GM12878 (cell line): ENCODE measurements around the gene BMAL1.

Experiments used
- CHD4 ChIP-seq: fragments of 200-600 bp; sonication (generic); IDR thresholded peaks from 2 replicates; pipeline ENCODE4 v1.6.1; 2016; ENCODE audit warnings: mild to moderate bottlenecking
- CTCF ChIP-seq, 3 experiments: IDR thresholded peaks in 2 of 3; conservative IDR thresholded peaks in 1 of 3; 2 replicates each; pipeline ENCODE4 v1.5.1; 2011; ENCODE audit warnings: low read depth in 3 of 3, low read length in 3 of 3, mild to moderate bottlenecking in 3 of 3, control low read depth in 2 of 3, moderate library complexity in 2 of 3, inconsistent platforms in 1 of 3, mixed read lengths in 1 of 3; ENCODE audit not compliant: control insufficient read depth in 2 of 3, insufficient read depth in 1 of 3; ENCODE audit errors: extremely low read depth in 1 of 3
- E2F8 ChIP-seq: fragments of 450-650 bp; IDR thresholded peaks from 2 replicates; pipeline ENCODE4 v1.6.1; 2018; ENCODE audit warnings: mild to moderate bottlenecking, low read depth, moderate library complexity; ENCODE audit not compliant: partially characterized antibody
- EGR1 ChIP-seq, 2 experiments: IDR thresholded peaks; 1 replicate in 1 of 2; 2 replicates in 1 of 2; pipeline ENCODE4 v1.6.1; 2011 to 2012; ENCODE audit warnings: low read depth in 2 of 2, low read length in 2 of 2, borderline replicate concordance in 1 of 2, mild to moderate bottlenecking in 1 of 2, moderate library complexity in 1 of 2
- ESRRA ChIP-seq: IDR thresholded peaks from 2 replicates; pipeline ENCODE4 v1.6.1; 2012; ENCODE audit warnings: mild to moderate bottlenecking, low read length, improper control_type of control experiment
- HDGF ChIP-seq: fragments of 450-650 bp; IDR thresholded peaks from 2 replicates; pipeline ENCODE4 v1.6.1; 2016; ENCODE audit warnings: antibody characterized with exemption
- NFXL1 ChIP-seq: fragments of 450-650 bp; IDR thresholded peaks from 2 replicates; pipeline ENCODE4 v1.6.1; 2017; ENCODE audit warnings: antibody characterized with exemption, mild to moderate bottlenecking, borderline replicate concordance
- POLR2A ChIP-seq: IDR thresholded peaks from 2 replicates; pipeline ENCODE4 v1.6.1; 2011; ENCODE audit warnings: low read depth, mild to moderate bottlenecking, low read length
- POLR2AphosphoS5 ChIP-seq: IDR thresholded peaks from 2 replicates; pipeline ENCODE4 v1.6.1; 2011; ENCODE audit warnings: mild to moderate bottlenecking, low read length, inconsistent platforms
- REST ChIP-seq: IDR thresholded peaks from 2 replicates; pipeline ENCODE4 v1.6.1; 2012; ENCODE audit warnings: mild to moderate bottlenecking, low read depth, low read length
- SP1 ChIP-seq: IDR thresholded peaks from one replicate; pipeline ENCODE4 v1.6.1; 2011; ENCODE audit warnings: low read depth, low read length
- SPI1 ChIP-seq: IDR thresholded peaks from 2 replicates; pipeline ENCODE4 v1.6.1; 2011; ENCODE audit warnings: low read depth, mild to moderate bottlenecking, low read length, moderate library complexity, borderline replicate concordance; ENCODE audit not compliant: insufficient read depth
- TAF1 ChIP-seq: IDR thresholded peaks from 2 replicates; pipeline ENCODE4 v1.6.1; 2011; ENCODE audit warnings: mild to moderate bottlenecking, low read depth, low read length, borderline replicate concordance
- TCF7 ChIP-seq: IDR thresholded peaks from 2 replicates; pipeline ENCODE4 v1.6.1; 2014; ENCODE audit warnings: antibody characterized with exemption, borderline replicate concordance

- TF ChIP-seq EGR1 (IDR thresholded peaks at IDR 0.05; ENCODE audit: borderline replicate concordance in 1 of 2, low read depth in 2 of 2, low read length in 2 of 2): no peak
- no peak for TF ChIP-seq TCF7
- no peak for TF ChIP-seq POLR2A
- TF ChIP-seq CTCF (IDR thresholded peaks at IDR 0.05 in 2 of 3, conservative IDR thresholded peaks at IDR 0.05 in 1 of 3; ENCODE audit: control insufficient read depth in 2 of 3, extremely low read depth in 1 of 3, insufficient read depth in 1 of 3, low read depth in 3 of 3, low read length in 3 of 3): no peak
- TF ChIP-seq SP1: no peak
- no peak for TF ChIP-seq CHD4
- no peak for TF ChIP-seq HDGF
- no peak for TF ChIP-seq REST
- no peak for TF ChIP-seq ESRRA
- no peak for TF ChIP-seq E2F8
- TF ChIP-seq POLR2AphosphoS5: no peak
- TF ChIP-seq TAF1: no peak
- TF ChIP-seq NFXL1: no peak
- TF ChIP-seq SPI1: no peak
Observed at GRCh38 chr11:13314676-13315394, 37.2 kb downstream of the BMAL1 start.
